ENCODE results near the gene MRPL12. TPM values are rescaled to one million over a fixed set of nuclear protein-coding genes. Genes with fewer than 3 reads are reported as not detected.

MRPL12 gene
- total and polyA plus RNA-seq, 2 of the 13 experiments (the other 11 are each of a cell fraction or from before 2014, with no cell fraction given), result 39.1 to 94.1 TPM

DNA sequence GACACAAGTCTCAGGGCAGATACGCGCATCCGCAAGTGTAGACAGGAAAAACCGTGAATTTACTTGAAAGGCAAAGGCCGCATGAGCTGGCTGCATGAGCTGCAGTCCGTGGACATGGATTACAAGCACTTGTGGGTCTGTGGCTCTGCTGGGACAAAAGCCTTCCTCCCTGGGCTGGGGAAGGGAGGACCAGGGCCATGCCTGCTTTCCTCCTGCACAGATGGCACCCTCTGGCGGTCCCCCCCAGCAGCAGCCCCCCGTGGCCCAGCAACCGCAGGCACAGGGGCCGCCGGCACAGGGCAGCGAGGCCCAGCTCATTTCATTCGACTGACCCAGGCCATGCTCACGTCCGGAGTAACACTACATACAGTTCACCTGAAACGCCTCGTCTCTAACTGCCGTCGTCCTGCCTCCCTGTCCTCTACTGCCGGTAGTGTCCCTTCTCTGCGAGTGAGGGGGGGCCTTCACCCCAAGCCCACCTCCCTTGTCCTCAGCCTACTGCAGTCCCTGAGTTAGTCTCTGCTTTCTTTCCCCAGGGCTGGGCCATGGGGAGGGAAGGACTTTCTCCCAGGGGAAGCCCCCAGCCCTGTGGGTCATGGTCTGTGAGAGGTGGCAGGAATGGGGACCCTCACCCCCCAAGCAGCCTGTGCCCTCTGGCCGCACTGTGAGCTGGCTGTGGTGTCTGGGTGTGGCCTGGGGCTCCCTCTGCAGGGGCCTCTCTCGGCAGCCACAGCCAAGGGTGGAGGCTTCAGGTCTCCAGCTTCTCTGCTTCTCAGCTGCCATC, 1.7 kb upstream of the MRPL12 start:
- DNase-seq (ENCODE audit: low spot score) (no peak), ATAC-seq (peak; percentile 51), FAIRE-seq (peak; percentile 15)
- H3K4me1 ChIP-seq (ENCODE audit: insufficient read depth, low read length), result peaks cover 33% of the 10 kb centered on the region
- 71% methylated on average over 23 of the region's 23 CpGs for WGBS (ENCODE audit: low lambda C conversion rate)
- in situ Hi-C loops (cut with HindIII; ENCODE audit: extremely low pct_ligation_motif_present, low pct_unique_long_range_greater_than_20kb), result no loop called here
- ChIA-PET POLR2A (interaction anchor here (0.7 to 4.9 kb wide), 13 partner anchors 12 to 405 kb away, joined by 3 to 143 read pairs (median 13); partner anchors contain the start of genes ARL16, CCDC137, HGS and MCRIP1), CTCF (ENCODE audit: low intra/inter-chr PET ratio, low total read pairs) (no interaction called here)
- BruUV-seq (replicated peaks), result no TSS peak
- peak overlapping the region; percentile 91 for H3K4me2 ChIP-seq (ENCODE audit: low read depth, low read length)
- H3K79me2 ChIP-seq (ENCODE audit: insufficient read depth, low read length), result peaks cover 58% of the 10 kb centered on the region
- H2AFZ ChIP-seq (ENCODE audit: low read length), result no peak overlapping the region
- H4K20me1 ChIP-seq (ENCODE audit: insufficient read depth, low read length), result peaks cover 15% of the 10 kb centered on the region
- H3K36me3 ChIP-seq (replicated peaks in 1 of 2; ENCODE audit: control insufficient read depth in 1 of 2, insufficient read depth in 2 of 2, low read length in 2 of 2), result peaks cover 30 to 50% of the 10 kb centered on the region in 2 experiments
- no peaks in the 10 kb centered on the region; a peak in 1 of 5 replicates for H3K27me3 ChIP-seq (ENCODE audit: control insufficient read depth in 1 of 2, insufficient read depth in 2 of 2, low read length in 2 of 2)
- intact Hi-C loops (cut with micrococcal nuclease; ENCODE audit: unreplicated experiment), result loop anchor here (5.0 kb wide), 1 partner anchor 34 kb away; the partner anchor contains the start of genes CCDC137 and OXLD1
- H3K9ac ChIP-seq (ENCODE audit: insufficient read depth, low read depth, low read length), result peak overlapping the region; percentile 99
- peak overlapping the region; percentile 93 for H3K27ac ChIP-seq (ENCODE audit: extremely low read length, insufficient read depth, low read length)
- peak overlapping the region; percentile 92 to 93 (median 92) for H3K4me3 ChIP-seq (replicated peaks in 1 of 3; ENCODE audit: insufficient read depth in 1 of 3, low read depth in 2 of 3, low read length in 3 of 3)
- no peaks in the 10 kb centered on the region for H3K9me3 ChIP-seq (ENCODE audit: low read length)
- TF ChIP-seq GATAD1 (CRISPR knock-in tag; IDR thresholded peaks at IDR 0.05), result no peak
- TF ChIP-seq GATAD2A (CRISPR knock-in tag; IDR thresholded peaks at IDR 0.05), result no peak
- peak; percentile 47 for TF ChIP-seq XRCC5 (optimal IDR thresholded peaks at IDR 0.05; ENCODE audit: low read length)
- TF ChIP-seq CBX1 (IDR thresholded peaks at IDR 0.05; ENCODE audit: low read depth), result no peak
- TF ChIP-seq MXD4 (CRISPR knock-in tag; IDR thresholded peaks at IDR 0.05), result no peak
- TF ChIP-seq, protein P1, sequence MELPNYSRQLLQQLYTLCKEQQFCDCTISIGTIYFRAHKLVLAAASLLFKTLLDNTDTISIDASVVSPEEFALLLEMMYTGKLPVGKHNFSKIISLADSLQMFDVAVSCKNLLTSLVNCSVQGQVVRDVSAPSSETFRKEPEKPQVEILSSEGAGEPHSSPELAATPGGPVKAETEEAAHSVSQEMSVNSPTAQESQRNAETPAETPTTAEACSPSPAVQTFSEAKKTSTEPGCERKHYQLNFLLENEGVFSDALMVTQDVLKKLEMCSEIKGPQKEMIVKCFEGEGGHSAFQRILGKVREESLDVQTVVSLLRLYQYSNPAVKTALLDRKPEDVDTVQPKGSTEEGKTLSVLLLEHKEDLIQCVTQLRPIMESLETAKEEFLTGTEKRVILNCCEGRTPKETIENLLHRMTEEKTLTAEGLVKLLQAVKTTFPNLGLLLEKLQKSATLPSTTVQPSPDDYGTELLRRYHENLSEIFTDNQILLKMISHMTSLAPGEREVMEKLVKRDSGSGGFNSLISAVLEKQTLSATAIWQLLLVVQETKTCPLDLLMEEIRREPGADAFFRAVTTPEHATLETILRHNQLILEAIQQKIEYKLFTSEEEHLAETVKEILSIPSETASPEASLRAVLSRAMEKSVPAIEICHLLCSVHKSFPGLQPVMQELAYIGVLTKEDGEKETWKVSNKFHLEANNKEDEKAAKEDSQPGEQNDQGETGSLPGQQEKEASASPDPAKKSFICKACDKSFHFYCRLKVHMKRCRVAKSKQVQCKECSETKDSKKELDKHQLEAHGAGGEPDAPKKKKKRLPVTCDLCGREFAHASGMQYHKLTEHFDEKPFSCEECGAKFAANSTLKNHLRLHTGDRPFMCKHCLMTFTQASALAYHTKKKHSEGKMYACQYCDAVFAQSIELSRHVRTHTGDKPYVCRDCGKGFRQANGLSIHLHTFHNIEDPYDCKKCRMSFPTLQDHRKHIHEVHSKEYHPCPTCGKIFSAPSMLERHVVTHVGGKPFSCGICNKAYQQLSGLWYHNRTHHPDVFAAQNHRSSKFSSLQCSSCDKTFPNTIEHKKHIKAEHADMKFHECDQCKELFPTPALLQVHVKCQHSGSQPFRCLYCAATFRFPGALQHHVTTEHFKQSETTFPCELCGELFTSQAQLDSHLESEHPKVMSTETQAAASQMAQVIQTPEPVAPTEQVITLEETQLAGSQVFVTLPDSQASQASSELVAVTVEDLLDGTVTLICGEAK (IDR thresholded peaks at IDR 0.05), result no peak
- TF ChIP-seq, protein P1 (CRISPR knock-in tag; IDR thresholded peaks at IDR 0.05), result 0 out of 2 replicates have a peak, but pooled peaks have one; percentile 17
- TF ChIP-seq, protein P2, sequence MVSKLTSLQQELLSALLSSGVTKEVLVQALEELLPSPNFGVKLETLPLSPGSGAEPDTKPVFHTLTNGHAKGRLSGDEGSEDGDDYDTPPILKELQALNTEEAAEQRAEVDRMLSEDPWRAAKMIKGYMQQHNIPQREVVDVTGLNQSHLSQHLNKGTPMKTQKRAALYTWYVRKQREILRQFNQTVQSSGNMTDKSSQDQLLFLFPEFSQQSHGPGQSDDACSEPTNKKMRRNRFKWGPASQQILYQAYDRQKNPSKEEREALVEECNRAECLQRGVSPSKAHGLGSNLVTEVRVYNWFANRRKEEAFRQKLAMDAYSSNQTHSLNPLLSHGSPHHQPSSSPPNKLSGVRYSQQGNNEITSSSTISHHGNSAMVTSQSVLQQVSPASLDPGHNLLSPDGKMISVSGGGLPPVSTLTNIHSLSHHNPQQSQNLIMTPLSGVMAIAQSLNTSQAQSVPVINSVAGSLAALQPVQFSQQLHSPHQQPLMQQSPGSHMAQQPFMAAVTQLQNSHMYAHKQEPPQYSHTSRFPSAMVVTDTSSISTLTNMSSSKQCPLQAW (CRISPR knock-in tag; IDR thresholded peaks at IDR 0.05), result 0 out of 2 replicates have a peak, but pooled peaks have one; percentile 22
- 0 out of 2 replicates have a peak, but pooled peaks have one; percentile 63 for TF ChIP-seq TMF1 (CRISPR knock-in tag; IDR thresholded peaks at IDR 0.05; ENCODE audit: low read depth)
- TF ChIP-seq, protein P3, sequence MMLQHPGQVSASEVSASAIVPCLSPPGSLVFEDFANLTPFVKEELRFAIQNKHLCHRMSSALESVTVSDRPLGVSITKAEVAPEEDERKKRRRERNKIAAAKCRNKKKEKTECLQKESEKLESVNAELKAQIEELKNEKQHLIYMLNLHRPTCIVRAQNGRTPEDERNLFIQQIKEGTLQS (CRISPR knock-in tag; IDR thresholded peaks at IDR 0.05), result 0 out of 2 replicates have a peak, but pooled peaks have one; percentile 4
- no peak for TF ChIP-seq ZFX (CRISPR knock-in tag; IDR thresholded peaks at IDR 0.05; ENCODE audit: low read depth)

Measured in HepG2 (cell line).